Type B pancreatic cell (in vitro differentiated cells): Measurements from ENCODE around the gene AGO1. TPM values are rescaled to one million over a fixed set of nuclear protein-coding genes. Genes with fewer than 3 reads are reported as not detected.

Experiments
- DNase-seq: peaks from one replicate; pipeline ENCODE4 v3.0.0; 2021; ENCODE audit warnings: mixed read lengths; ENCODE audit not compliant: unreplicated experiment; ENCODE audit errors: extremely low spot score
- H3K27ac Mint-ChIP-seq: 2 replicates; pipeline ENCODE4 v1.8.0; 2021; ENCODE audit warnings: mild to moderate bottlenecking, mixed read lengths
- H3K27me3 Mint-ChIP-seq: 2 replicates; pipeline ENCODE4 v1.8.0; 2021; ENCODE audit warnings: mixed read lengths
- H3K36me3 Mint-ChIP-seq: 2 replicates; pipeline ENCODE4 v1.8.0; 2021; ENCODE audit warnings: mixed read lengths
- H3K4me1 Mint-ChIP-seq: one replicate; pipeline ENCODE4 v1.8.0; 2021; ENCODE audit warnings: mixed read lengths; ENCODE audit not compliant: unreplicated experiment
- H3K4me3 Mint-ChIP-seq: 2 replicates; pipeline ENCODE4 v1.8.0; 2021; ENCODE audit warnings: mild to moderate bottlenecking, mixed read lengths
- H3K9me3 Mint-ChIP-seq: 2 replicates; pipeline ENCODE4 v1.8.0; 2021; ENCODE audit warnings: mixed read lengths
- total RNA-seq: library from RNA; stranded (reverse); gene quantifications from 2 replicates; pipeline ENCODE4 v1.2.1, GENCODE V29; 2021; ENCODE audit warnings: low replicate concordance
- TF ChIP-seq, protein P1 (sequence below): fragments of 200-600 bp; sonication (generic); conservative IDR thresholded peaks from 2 replicates; pipeline ENCODE4 v1.5.0; 2021; ENCODE audit warnings: antibody characterized with exemption, mild to moderate bottlenecking

The AGO1 gene
- total RNA-seq, 1 donor from 2014 or later, result 47.7 TPM

DNA sequence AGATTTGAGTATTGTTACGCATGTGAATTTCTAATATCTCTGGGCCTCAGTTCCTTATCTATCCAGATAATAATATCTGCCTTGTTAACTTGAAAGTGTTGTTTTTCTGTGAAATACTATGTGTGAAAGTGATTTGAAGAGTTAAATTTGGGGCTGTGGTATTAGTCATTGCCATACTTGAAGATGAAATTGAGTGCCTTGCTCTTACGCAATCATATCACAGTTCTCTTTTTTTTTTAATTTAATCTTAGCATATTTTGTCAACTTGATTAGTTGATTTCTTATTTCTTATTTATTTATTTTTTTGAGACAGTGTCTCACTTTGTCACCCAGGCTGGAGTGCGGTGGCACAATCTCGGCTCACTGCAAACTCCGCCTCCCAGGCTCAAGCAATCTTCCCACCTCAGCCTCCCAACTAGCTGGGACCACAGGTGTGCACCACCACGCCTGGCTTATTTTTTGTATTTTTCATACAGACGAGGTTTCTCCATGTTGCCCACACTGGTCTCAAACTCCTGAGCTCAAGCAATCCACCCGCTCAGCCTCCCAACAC lies 44.2 kb upstream of the AGO1 start:
- Mint-ChIP-seq H3K27me3 (no peaks in the 10 kb centered on the region), H3K4me3 (no peak overlapping the region), H3K4me1 (peaks cover 4% of the 10 kb centered on the region), H3K27ac (no peak overlapping the region), H3K36me3 (peaks cover 38% of the 10 kb centered on the region), H3K9me3 (no peaks in the 10 kb centered on the region)
- TF ChIP-seq, protein P1, sequence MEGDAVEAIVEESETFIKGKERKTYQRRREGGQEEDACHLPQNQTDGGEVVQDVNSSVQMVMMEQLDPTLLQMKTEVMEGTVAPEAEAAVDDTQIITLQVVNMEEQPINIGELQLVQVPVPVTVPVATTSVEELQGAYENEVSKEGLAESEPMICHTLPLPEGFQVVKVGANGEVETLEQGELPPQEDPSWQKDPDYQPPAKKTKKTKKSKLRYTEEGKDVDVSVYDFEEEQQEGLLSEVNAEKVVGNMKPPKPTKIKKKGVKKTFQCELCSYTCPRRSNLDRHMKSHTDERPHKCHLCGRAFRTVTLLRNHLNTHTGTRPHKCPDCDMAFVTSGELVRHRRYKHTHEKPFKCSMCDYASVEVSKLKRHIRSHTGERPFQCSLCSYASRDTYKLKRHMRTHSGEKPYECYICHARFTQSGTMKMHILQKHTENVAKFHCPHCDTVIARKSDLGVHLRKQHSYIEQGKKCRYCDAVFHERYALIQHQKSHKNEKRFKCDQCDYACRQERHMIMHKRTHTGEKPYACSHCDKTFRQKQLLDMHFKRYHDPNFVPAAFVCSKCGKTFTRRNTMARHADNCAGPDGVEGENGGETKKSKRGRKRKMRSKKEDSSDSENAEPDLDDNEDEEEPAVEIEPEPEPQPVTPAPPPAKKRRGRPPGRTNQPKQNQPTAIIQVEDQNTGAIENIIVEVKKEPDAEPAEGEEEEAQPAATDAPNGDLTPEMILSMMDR, result no peak
- DNase-seq, result no peak

DNA sequence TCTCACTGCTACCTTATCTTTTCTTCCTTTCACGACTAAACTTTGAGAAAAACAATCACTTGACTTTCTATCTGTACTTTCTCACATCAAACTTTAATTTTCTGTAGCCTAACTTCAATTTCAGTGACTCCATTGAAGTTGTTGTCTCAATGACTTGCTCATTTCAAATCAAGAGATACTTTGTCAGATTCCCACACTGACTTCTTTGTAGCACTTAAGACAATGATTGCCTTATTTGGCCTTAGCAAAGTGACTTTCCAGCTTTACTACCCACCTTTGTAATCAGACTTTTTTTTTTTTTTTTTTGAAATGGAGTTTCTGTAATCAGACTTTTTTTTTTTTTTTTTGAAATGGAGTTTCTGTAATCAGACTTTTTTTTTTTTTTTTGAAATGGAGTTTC lies 38.2 kb upstream of the AGO1 start:
- DNase-seq, result no peak
- Mint-ChIP-seq H3K27me3 (no peaks in the 10 kb centered on the region), H3K9me3 (no peaks in the 10 kb centered on the region), H3K4me3 (no peak overlapping the region), H3K4me1 (no peaks in the 10 kb centered on the region), H3K36me3 (peaks cover 34% of the 10 kb centered on the region), H3K27ac (peak overlapping the region; percentile 70)
- TF ChIP-seq, protein P1, result no peak

DNA sequence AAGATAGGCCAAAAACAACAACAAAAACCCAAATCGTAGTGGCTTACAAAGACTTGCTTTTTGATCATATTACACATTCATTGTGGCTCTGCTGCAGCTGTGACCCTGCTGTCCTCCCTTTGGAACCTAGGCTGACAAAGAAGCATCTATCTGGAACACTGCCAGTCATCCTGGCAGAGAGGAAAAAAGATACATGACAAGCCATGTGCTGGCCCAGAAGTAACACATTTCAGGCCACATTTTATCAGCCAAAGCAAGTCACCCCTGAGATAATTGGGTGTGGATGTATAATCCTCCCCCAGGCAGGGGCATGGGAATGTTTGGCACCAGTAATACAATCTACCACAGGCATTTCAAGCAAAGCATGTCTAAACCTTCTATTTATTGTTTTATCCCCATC lies 37.2 kb upstream of the AGO1 start:
- Mint-ChIP-seq H3K27ac (no peak overlapping the region), H3K4me1 (no peaks in the 10 kb centered on the region), H3K27me3 (no peaks in the 10 kb centered on the region), H3K9me3 (no peaks in the 10 kb centered on the region), H3K36me3 (peaks cover 38% of the 10 kb centered on the region), H3K4me3 (no peak overlapping the region)
- DNase-seq, result no peak
- TF ChIP-seq, protein P1, result no peak

DNA sequence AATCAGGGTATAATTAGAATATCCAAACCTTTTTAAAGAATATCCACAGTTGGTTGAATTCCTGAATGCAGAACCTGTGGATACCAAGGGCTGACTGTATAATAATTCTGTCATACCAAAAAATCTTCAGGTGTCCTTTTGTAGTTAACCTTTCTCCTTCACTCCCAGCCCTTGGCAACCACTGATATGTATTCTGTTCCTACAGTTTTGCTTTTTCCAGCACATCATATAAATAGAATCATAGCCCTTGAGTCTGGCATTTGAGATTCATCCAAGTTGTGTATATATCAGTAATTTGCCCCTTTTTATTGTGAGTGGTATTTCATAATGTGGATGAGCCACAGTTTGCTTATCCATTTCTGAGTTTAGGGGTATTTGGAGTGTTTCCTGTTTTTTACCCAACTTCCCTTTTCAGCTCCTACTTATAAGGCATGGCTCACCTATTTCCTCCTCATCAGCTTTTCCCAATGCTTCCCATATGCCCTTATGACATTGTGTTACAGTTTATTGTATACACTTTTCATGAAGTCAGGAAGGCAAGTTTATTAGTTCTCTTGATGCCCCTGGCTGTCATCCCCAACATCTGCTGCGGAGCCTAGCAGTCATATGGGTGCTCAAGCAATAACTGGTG lies 35.0 kb upstream of the AGO1 start:
- Mint-ChIP-seq H3K27me3 (no peaks in the 10 kb centered on the region), H3K27ac (no peak overlapping the region)
- DNase-seq, result no peak

DNA sequence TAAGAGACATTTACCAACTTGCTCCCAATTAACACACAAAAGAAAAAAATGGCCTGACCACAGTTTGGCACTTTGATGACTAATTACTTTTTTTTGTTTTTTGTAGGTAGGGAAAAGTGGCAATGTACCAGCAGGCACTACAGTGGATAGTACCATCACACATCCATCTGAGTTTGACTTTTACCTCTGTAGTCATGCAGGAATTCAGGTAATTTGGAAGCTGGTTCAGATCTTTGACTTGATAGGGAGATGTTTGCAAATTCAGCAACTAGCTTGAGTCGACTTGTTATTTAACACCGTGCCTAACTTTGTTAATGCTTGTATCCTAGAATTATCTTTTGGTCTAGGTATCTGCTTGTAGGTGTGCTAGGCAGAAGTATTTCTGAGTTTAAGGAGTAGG lies 33.0 kb upstream of the AGO1 start:
- Mint-ChIP-seq H3K4me1 (no peaks in the 10 kb centered on the region), H3K9me3 (no peaks in the 10 kb centered on the region), H3K27me3 (no peaks in the 10 kb centered on the region), H3K36me3 (peaks cover 20% of the 10 kb centered on the region), H3K27ac (no peak overlapping the region), H3K4me3 (no peak overlapping the region)
- TF ChIP-seq, protein P1, result no peak
- no peak for DNase-seq

More for the DNA sequence above, 35.0 kb upstream of the AGO1 start:
- H3K9me3 Mint-ChIP-seq, result no peaks in the 10 kb centered on the region
- TF ChIP-seq, protein P1, result no peak
- H3K4me3 Mint-ChIP-seq, result no peak overlapping the region
- H3K4me1 Mint-ChIP-seq, result no peaks in the 10 kb centered on the region
- H3K36me3 Mint-ChIP-seq, result peaks cover 30% of the 10 kb centered on the region
